Gastroesophageal sphincter (tissue), 4 donors: ENCODE results near the gene PPP1R18. TPM values are rescaled to one million over a fixed set of nuclear protein-coding genes. Genes with fewer than 3 reads are reported as not detected.

ENCODE experiments used
- ATAC-seq: fragments of 150-250 bp; one replicate; pipeline ENCODE4 v1.9.1; 2016; ENCODE audit warnings: mild to moderate bottlenecking, moderate library complexity
- H3K27ac ChIP-seq, 4 donors: fragments of 200-600 bp; sonication (generic) in 3 of 4; 1 replicate in 3 of 4; 2 replicates in 1 of 4; pipeline ENCODE4 v1.5.1; 2016 to 2019
- H3K27me3 ChIP-seq: fragments of 200-600 bp; sonication (generic); one replicate; pipeline ENCODE4 v1.5.1; 2019
- H3K36me3 ChIP-seq, 2 donors: fragments of 200-600 bp; sonication (generic); one replicate each; pipeline ENCODE4 v1.5.1; 2019; ENCODE audit warnings: control low read depth in 1 of 2
- H3K4me1 ChIP-seq, 3 donors: fragments of 200-600 bp; sonication (generic); 1 replicate in 2 of 3; 2 replicates in 1 of 3; pipeline ENCODE4 v1.5.1; 2016 to 2019; ENCODE audit warnings: control low read depth in 2 of 3
- H3K4me3 ChIP-seq, 2 donors: fragments of 200-600 bp; sonication (generic); one replicate each; pipeline ENCODE4 v1.5.1; 2019; ENCODE audit warnings: mild to moderate bottlenecking in 1 of 2, moderate library complexity in 1 of 2
- H3K9me3 ChIP-seq, 3 donors: fragments of 200-600 bp; sonication (generic); one replicate each; pipeline ENCODE4 v1.5.1; 2017 to 2019; ENCODE audit warnings: control low read depth in 2 of 3
- CTCF ChIP-seq, 4 experiments: fragments of 200-600 bp in 2 of 4; fragments of 450-650 bp in 2 of 4; sonication (generic) in 1 of 4; IDR thresholded peaks; one replicate each; pipeline ENCODE4 v1.5.1; 2017 to 2019; ENCODE audit warnings: antibody characterized with exemption in 4 of 4, mild to moderate bottlenecking in 2 of 4, moderate library complexity in 2 of 4
- EP300 ChIP-seq: sonication (generic); formaldehyde crosslinking; IDR thresholded peaks from one replicate; pipeline ENCODE4 v1.6.1; 2017; ENCODE audit warnings: antibody characterized with exemption, mild to moderate bottlenecking
- POLR2A ChIP-seq, 2 donors: fragments of 450-650 bp; IDR thresholded peaks; one replicate each; pipeline ENCODE4 v1.6.1; 2017; ENCODE audit warnings: antibody characterized with exemption in 2 of 2, mild to moderate bottlenecking in 2 of 2, moderate library complexity in 1 of 2
- POLR2AphosphoS5 ChIP-seq: sonication (generic); formaldehyde crosslinking; IDR thresholded peaks from one replicate; pipeline ENCODE4 v1.6.1; 2017; ENCODE audit warnings: antibody characterized with exemption
- WGBS, 2 donors: methylation state at CpG; one replicate each; pipeline ENCODE4 v1.1.5; 2018; ENCODE audit warnings: low coverage in 1 of 2; 5-methylcytosine and 5-hydroxymethylcytosine counted together
- total RNA-seq, 4 donors: library from RNA; depleted of rRNA; stranded (reverse); fragments of >200 nt; gene quantifications; one replicate each; pipeline ENCODE4 v1.1.0, GENCODE V29; 2016

Gene PPP1R18
- total RNA-seq, 4 donors from 2014 or later: 45.3 to 65.8 (median 56.6) TPM

GRCh38 chr6:30682143-30683117 is 4.0 kb downstream of the PPP1R18 start:
- peak; percentile 76 for ATAC-seq
- WGBS, 2 donors: 9% methylated on average over 4 of the region's 11 CpGs; no CpG with 5 or more reads in 1 of the 2 donors
- Histone ChIP-seq H3K9me3 (no peaks in the 10 kb centered on the region), H3K27me3 (no peaks in the 10 kb centered on the region), H3K4me3 (peak overlapping the region; percentile 91 to 92), H3K36me3 (peaks cover 0 to 28% of the 10 kb centered on the region in 2 donors), H3K27ac (peak overlapping the region; percentile 92 to 100 (median 98)), H3K4me1 (peaks cover 5 to 81% (median 44%) of the 10 kb centered on the region in 3 donors)
- TF ChIP-seq EP300 (no peak), CTCF (IDR thresholded peaks at IDR 0.05) (no peak), POLR2A (IDR thresholded peaks at IDR 0.05) (peak; percentile 34 to 72), POLR2AphosphoS5 (peak; percentile 90)

- no peak for ATAC-seq
- peaks cover 5 to 81% (median 44%) of the 10 kb centered on the region in 3 donors for H3K4me1 ChIP-seq
Measured at GRCh38 chr6:30681766-30682142, 4.7 kb downstream of the PPP1R18 start.

GRCh38 chr6:30679765-30680535 is 6.5 kb downstream of the PPP1R18 start:
- Histone ChIP-seq H3K9me3 (no peaks in the 10 kb centered on the region), H3K27ac (peak overlapping the region; percentile 41 to 100 (median 80)), H3K4me3 (peak overlapping the region in 1 of 2 donors; percentile 92), H3K27me3 (no peaks in the 10 kb centered on the region), H3K4me1 (peaks cover 5 to 71% (median 38%) of the 10 kb centered on the region in 3 donors), H3K36me3 (peaks cover 0 to 46% of the 10 kb centered on the region in 2 donors)
- 29 to 53% methylated on average over 4 to 5 of the region's 7 CpGs for WGBS, 2 donors
- no peak for ATAC-seq
- TF ChIP-seq CTCF (IDR thresholded peaks at IDR 0.05) (no peak), POLR2AphosphoS5 (no peak), POLR2A (IDR thresholded peaks at IDR 0.05) (no peak), EP300 (no peak)

More at GRCh38 chr6:30681766-30682142, 4.7 kb downstream of the PPP1R18 start:
- 5 to 16% methylated on average over 3 to 4 of the region's 4 CpGs for WGBS, 2 donors
- peak overlapping the region; percentile 92 to 100 (median 98) for H3K27ac ChIP-seq
- no peaks in the 10 kb centered on the region for H3K27me3 ChIP-seq
- peaks cover 0 to 35% of the 10 kb centered on the region in 2 donors for H3K36me3 ChIP-seq
- no peaks in the 10 kb centered on the region for H3K9me3 ChIP-seq
- H3K4me3 ChIP-seq: peak overlapping the region; percentile 91 to 92
- TF ChIP-seq CTCF (IDR thresholded peaks at IDR 0.05) (no peak), EP300 (no peak), POLR2AphosphoS5 (no peak)

GRCh38 chr6:30678964-30679726 is 7.3 kb downstream of the PPP1R18 start:
- peaks cover 0 to 46% of the 10 kb centered on the region in 2 donors for H3K36me3 ChIP-seq
- peak overlapping the region; percentile 41 to 100 (median 80) for H3K27ac ChIP-seq
- no peaks in the 10 kb centered on the region for H3K9me3 ChIP-seq
- no peak for TF ChIP-seq EP300
- TF ChIP-seq CTCF (IDR thresholded peaks at IDR 0.05): peak in 3 of 4 experiments; percentile 95 to 99 (median 98)
- no peak for TF ChIP-seq POLR2A (IDR thresholded peaks at IDR 0.05)
- TF ChIP-seq POLR2AphosphoS5: peak; percentile 55
- ATAC-seq: peak; percentile 65
- H3K27me3 ChIP-seq: no peaks in the 10 kb centered on the region
- H3K4me3 ChIP-seq: peak overlapping the region in 1 of 2 donors; percentile 92
- WGBS, 2 donors: 11% methylated on average over 8 of the region's 31 CpGs; no CpG with 5 or more reads in 1 of the 2 donors
- H3K4me1 ChIP-seq: peaks cover 5 to 63% (median 38%) of the 10 kb centered on the region in 3 donors
